CD14-positive monocyte (primary cell): ENCODE measurements around the gene NTRK2. TPM values are rescaled to one million over a fixed set of nuclear protein-coding genes. Genes with fewer than 3 reads are reported as not detected.

Experiments
- DNase-seq, 3 donors: peaks; one replicate each; pipeline ENCODE4 v3.0.0-alpha.2; 2011 to 2022
- H2AFZ ChIP-seq: 2 replicates; pipeline ENCODE4 v1.6.0; 2012; ENCODE audit warnings: mild to moderate bottlenecking, low read depth, low read length, inconsistent platforms; ENCODE audit not compliant: insufficient read depth, poor library complexity, severe bottlenecking
- H3K27ac ChIP-seq, 2 donors: 1 replicate in 1 of 2; 2 replicates in 1 of 2; pipeline ENCODE4 v1.5.1; 2012 to 2013; ENCODE audit warnings: low read length in 2 of 2, control low read depth in 1 of 2, inconsistent platforms in 1 of 2, low read depth in 1 of 2, mild to moderate bottlenecking in 1 of 2
- H3K27me3 ChIP-seq, 2 donors: one replicate each; pipeline versions ENCODE4 v1.6.0 to v1.6.1; 2011 to 2013; ENCODE audit warnings: low read length in 2 of 2; ENCODE audit not compliant: control insufficient read depth in 2 of 2, insufficient read depth in 2 of 2
- H3K36me3 ChIP-seq, 2 donors: replicated peaks in 1 of 2; 1 replicate in 1 of 2; 2 replicates in 1 of 2; pipeline versions ENCODE4 v1.5.1 to v1.6.1; 2012 to 2013; ENCODE audit warnings: low read length in 2 of 2, control low read depth in 1 of 2, inconsistent platforms in 1 of 2, mild to moderate bottlenecking in 1 of 2; ENCODE audit not compliant: insufficient read depth in 2 of 2, control insufficient read depth in 1 of 2
- H3K4me1 ChIP-seq, 2 donors: 1 replicate in 1 of 2; 2 replicates in 1 of 2; pipeline versions ENCODE4 v1.5.1 to v1.6.1; 2012 to 2013; ENCODE audit warnings: low read length in 2 of 2, control low read depth in 1 of 2, inconsistent platforms in 1 of 2, mild to moderate bottlenecking in 1 of 2, moderate library complexity in 1 of 2; ENCODE audit not compliant: insufficient read depth in 2 of 2, control insufficient read depth in 1 of 2
- H3K4me2 ChIP-seq: replicated peaks from 2 replicates; pipeline ENCODE3; 2012; ENCODE audit warnings: low read length, moderate library complexity, mild to moderate bottlenecking; ENCODE audit not compliant: poor library complexity, severe bottlenecking; ENCODE audit errors: extremely low read depth
- H3K4me3 ChIP-seq, 3 experiments: fragments of 200-600 bp in 1 of 3; sonication (generic) in 1 of 3; replicated peaks in 1 of 3; 1 replicate in 2 of 3; 2 replicates in 1 of 3; pipeline ENCODE4 v1.5.1; 2011 to 2013; ENCODE audit warnings: low read length in 3 of 3, mild to moderate bottlenecking in 3 of 3, control low read depth in 2 of 3, low read depth in 2 of 3, inconsistent platforms in 1 of 3, moderate library complexity in 1 of 3
- H3K79me2 ChIP-seq: 2 replicates; pipeline ENCODE4 v1.6.0; 2012; ENCODE audit warnings: mild to moderate bottlenecking, control low read depth, inconsistent platforms, low read length, moderate library complexity; ENCODE audit not compliant: insufficient read depth
- H3K9ac ChIP-seq: 2 replicates; pipeline ENCODE4 v1.6.0; 2017; ENCODE audit warnings: low read length, mild to moderate bottlenecking; ENCODE audit not compliant: insufficient read depth, poor library complexity, severe bottlenecking
- H3K9me3 ChIP-seq, 2 donors: replicated peaks in 1 of 2; 1 replicate in 1 of 2; 2 replicates in 1 of 2; pipeline versions ENCODE4 v1.5.1 to v1.6.1; 2012 to 2013; ENCODE audit warnings: low read length in 2 of 2, control low read depth in 1 of 2; ENCODE audit not compliant: control insufficient read depth in 1 of 2, insufficient read depth in 1 of 2
- H4K20me1 ChIP-seq: 2 replicates; pipeline ENCODE4 v1.6.0; 2012; ENCODE audit warnings: mild to moderate bottlenecking, low read length, control low read depth, moderate library complexity; ENCODE audit not compliant: insufficient read depth
- H3K27ac Mint-ChIP-seq, 7 donors: one replicate each; pipeline ENCODE4 v1.8.0; 2020; ENCODE audit warnings: mild to moderate bottlenecking in 7 of 7, mixed read lengths in 7 of 7, moderate library complexity in 6 of 7, inconsistent platforms in 2 of 7
- H3K27me3 Mint-ChIP-seq, 3 donors: one replicate each; pipeline ENCODE4 v1.8.0; 2021 to 2022; ENCODE audit warnings: low read depth in 3 of 3, mild to moderate bottlenecking in 3 of 3, mixed read lengths in 3 of 3, moderate library complexity in 3 of 3, inconsistent platforms in 1 of 3
- H3K36me3 Mint-ChIP-seq, 2 donors: one replicate each; pipeline ENCODE4 v1.8.0; 2020; ENCODE audit warnings: mixed read lengths in 2 of 2, inconsistent platforms in 1 of 2, mild to moderate bottlenecking in 1 of 2
- H3K4me1 Mint-ChIP-seq: one replicate; pipeline ENCODE4 v1.8.0; 2020; ENCODE audit warnings: mild to moderate bottlenecking, mixed read lengths
- H3K4me3 Mint-ChIP-seq, 2 donors: one replicate each; pipeline ENCODE4 v1.8.0; 2020; ENCODE audit warnings: mild to moderate bottlenecking in 2 of 2, mixed read lengths in 2 of 2, moderate library complexity in 1 of 2
- H3K9me3 Mint-ChIP-seq, 7 donors: one replicate each; pipeline ENCODE4 v1.8.0; 2020 to 2022; ENCODE audit warnings: mixed read lengths in 7 of 7, mild to moderate bottlenecking in 6 of 7, moderate library complexity in 6 of 7, inconsistent platforms in 2 of 7
- CTCF ChIP-seq: fragments of 200-600 bp; IDR thresholded peaks from one replicate; pipeline ENCODE4 v1.8.0; 2022; ENCODE audit warnings: antibody characterized with exemption, mild to moderate bottlenecking
- WGBS: methylation state at CpG from one replicate; pipeline ENCODE4 v1.1.5; 2013; ENCODE audit warnings: missing lambda C conversion rate; ENCODE audit not compliant: insufficient coverage; 5-methylcytosine and 5-hydroxymethylcytosine counted together
- intact Hi-C, 2 donors: fragments of 100-400 bp; cut with micrococcal nuclease; formaldehyde crosslinking; loops; one replicate each; pipeline versions ENCODE4 v1.15.0 to v1.15.1; 2023
- polyA plus RNA-seq, 3 donors: library from polyadenylated mRNA; depleted of rRNA in 1 of 3; unstranded in 2 of 3; stranded (reverse) in 1 of 3; fragments of 300-500 nt in 2 of 3; fragments of >200 nt in 1 of 3; fragmentation: Illumina TruSeq in 2 of 3; gene quantifications; 1 replicate in 2 of 3; 2 replicates in 1 of 3; pipeline ENCODE4 v1.2.3, GENCODE V29; 2012 to 2021

NTRK2 gene
- polyA plus RNA-seq, 3 donors, result not detected

DNA sequence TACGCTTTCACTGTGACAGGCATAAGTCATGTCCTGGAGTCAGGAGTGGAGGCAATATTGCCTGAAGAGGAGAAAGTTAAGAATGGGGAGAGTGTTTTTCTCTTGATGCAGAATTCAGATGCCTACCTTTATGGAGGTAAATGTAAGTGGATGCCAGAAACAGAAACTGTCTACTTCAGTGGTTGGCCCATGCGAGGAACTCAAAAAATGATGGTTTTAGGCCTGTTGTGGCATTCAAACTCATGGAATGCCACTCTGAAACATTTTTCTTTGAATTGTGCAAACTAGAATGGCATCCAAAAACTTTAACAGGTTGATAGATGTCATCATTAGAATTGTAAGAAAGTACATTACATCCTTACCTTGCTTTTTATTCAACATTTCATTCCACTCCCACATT lies 47.7 kb upstream of the NTRK2 start:
- Mint-ChIP-seq H3K4me3 (no peak overlapping the region), H3K4me1 (peaks cover 4% of the 10 kb centered on the region), H3K27ac (no peak overlapping the region), H3K27me3 (peaks cover 0 to 1% (median 0%) of the 10 kb centered on the region in 3 donors), H3K36me3 (no peaks in the 10 kb centered on the region), H3K9me3 (peaks cover 0 to 13% (median 2%) of the 10 kb centered on the region in 7 donors)
- no peaks in the 10 kb centered on the region for H3K27me3 ChIP-seq
- H3K4me1 ChIP-seq, result no peaks in the 10 kb centered on the region
- H2AFZ ChIP-seq, result no peak overlapping the region
- no peaks in the 10 kb centered on the region for H3K36me3 ChIP-seq
- no peak overlapping the region for H3K4me3 ChIP-seq
- H3K27ac ChIP-seq, result no peak overlapping the region
- H3K4me2 ChIP-seq, result no peak overlapping the region
- no peaks in the 10 kb centered on the region for H3K9me3 ChIP-seq
- H3K9ac ChIP-seq, result no peak overlapping the region
- H3K79me2 ChIP-seq, result no peaks in the 10 kb centered on the region
- H4K20me1 ChIP-seq, result no peaks in the 10 kb centered on the region
- intact Hi-C loops, result no loop called here
- no peak for TF ChIP-seq CTCF
- 100% methylated on average over 1 of the region's 2 CpGs for WGBS
- no peak for DNase-seq

- Histone ChIP-seq H3K27me3 (no peaks in the 10 kb centered on the region), H3K4me3 (no peak overlapping the region), H4K20me1 (no peaks in the 10 kb centered on the region), H3K4me1 (no peaks in the 10 kb centered on the region), H3K27ac (no peak overlapping the region), H3K9ac (no peak overlapping the region), H3K9me3 (no peaks in the 10 kb centered on the region), H3K4me2 (no peak overlapping the region), H2AFZ (no peak overlapping the region), H3K79me2 (no peaks in the 10 kb centered on the region), H3K36me3 (no peaks in the 10 kb centered on the region)
- Mint-ChIP-seq H3K9me3 (peaks cover 0 to 14% (median 3%) of the 10 kb centered on the region in 7 donors), H3K36me3 (no peaks in the 10 kb centered on the region), H3K27ac (no peak overlapping the region), H3K27me3 (peaks cover 0 to 1% (median 0%) of the 10 kb centered on the region in 3 donors), H3K4me1 (peaks cover 4% of the 10 kb centered on the region), H3K4me3 (no peak overlapping the region)
- WGBS, result 73% methylated on average over 3 of the region's 7 CpGs
- intact Hi-C loops, result no loop called here
- no peak for TF ChIP-seq CTCF
- DNase-seq, result no peak
These were observed 46.5 kb upstream of the NTRK2 start for GRCh38 chr9:84622981-84623380.
